Liver (tissue), 5 donors: Measurements from ENCODE around the gene GOLGA8F. TPM values are rescaled to one million over a fixed set of nuclear protein-coding genes. Genes with fewer than 3 reads are reported as not detected.

Experiments
- polyA plus RNA-seq, 2 donors: library from polyadenylated mRNA; stranded (reverse) in 1 of 2; unstranded in 1 of 2; fragments of 200-250 nt in 1 of 2; fragments of >200 nt in 1 of 2; fragmentation: Nextera tagmentation in 1 of 2; extraction: Ambion mirVana in 1 of 2; gene quantifications; one replicate each; pipeline versions ENCODE4 v1.2.1 to v1.2.3, GENCODE V29; 2013 to 2015
- small RNA-seq: library from RNA; depleted of rRNA; stranded (forward); fragments of <200 nt; gene quantifications from one replicate; pipeline ENCODE3, GENCODE V24; 2014
- total RNA-seq, 2 donors: library from RNA; depleted of rRNA; stranded (reverse); fragments of >200 nt; gene quantifications; one replicate each; pipeline ENCODE4 v1.2.3, GENCODE V29; 2014
- donor health status: healthy.
- donor health status: healthy.
- donor health status: healthy.

The GOLGA8F gene
- total and polyA plus RNA-seq, 4 donors, result not detected

Small RNA genes lying within 50 kb of the gene (small RNA-seq; reads per million reads assigned to genes)
- gene AC091304.5, result not detected
- gene AC091304.6, result not detected
- gene AC091304.9, result not detected
- not detected for gene MIR4509-2
- not detected for gene RN7SL238P

Other genes starting within 250 kb of the GOLGA8F start
- gene HERC2, start 56.5 kb upstream of the GOLGA8F start, total RNA-seq, result 10 to 100 TPM; 38.6 to 45.4 TPM
- 10 to 100 TPM; 14.6 TPM for gene HERC2, start 56.5 kb upstream of the GOLGA8F start, polyA plus RNA-seq
- gene GOLGA6L24, start 20.6 kb upstream of the GOLGA8F start, total RNA-seq, result not detected
- gene GOLGA6L24, start 20.6 kb upstream of the GOLGA8F start, polyA plus RNA-seq, result not detected
- not detected for gene GOLGA8G, start 154.3 kb downstream of the GOLGA8F start, total RNA-seq
- not detected for gene GOLGA8G, start 154.3 kb downstream of the GOLGA8F start, polyA plus RNA-seq
- gene GOLGA6L25, start 174.9 kb downstream of the GOLGA8F start, total RNA-seq, result not detected
- under 1 TPM in 1 of 2 donors, not detected in 1; 0.08 TPM for gene GOLGA6L25, start 174.9 kb downstream of the GOLGA8F start, polyA plus RNA-seq